ENCODE data around the gene GTF2IRD2. TPM values are rescaled to one million over a fixed set of nuclear protein-coding genes. Genes with fewer than 3 reads are reported as not detected.
"Not testable (repeated sequence)": the region's sequence is repeated elsewhere in the genome, so short reads cannot be mapped to it uniquely, and the experiment has no call there.

Gene GTF2IRD2
- total and polyA plus RNA-seq, 9 donors: 8.1 to 18.1 (median 12.6) TPM

- H3K27ac ChIP-seq (ENCODE audit: low read length); H3K36me3 ChIP-seq (ENCODE audit: control insufficient read depth, insufficient read depth, low read length); H3K27me3 ChIP-seq (ENCODE audit: control insufficient read depth, insufficient read depth, low read length); H3K4me1 ChIP-seq (ENCODE audit: control insufficient read depth, insufficient read depth, low read length); H3K9me3 ChIP-seq (replicated peaks; ENCODE audit: control insufficient read depth, low read depth, low read length); H3K4me3 ChIP-seq (ENCODE audit: low read length): not testable (repeated sequence)
- WGBS (ENCODE audit: insufficient coverage): 3% methylated on average over 10 of the region's 82 CpGs
- peak; percentile 88 for DNase-seq
Observed at GRCh38 chr7:74788369-74789150, 62.8 kb downstream of the GTF2IRD2 start.

GRCh38 chr7:74783595-74783994, 67.8 kb downstream of the GTF2IRD2 start:
- not testable (repeated sequence) for H3K27me3 ChIP-seq (ENCODE audit: control insufficient read depth, insufficient read depth, low read length); H3K36me3 ChIP-seq (ENCODE audit: control insufficient read depth, insufficient read depth, low read length); H3K27ac ChIP-seq (ENCODE audit: low read length); H3K4me1 ChIP-seq (ENCODE audit: control insufficient read depth, insufficient read depth, low read length); H3K4me3 ChIP-seq (ENCODE audit: low read length); H3K9me3 ChIP-seq (replicated peaks; ENCODE audit: control insufficient read depth, low read depth, low read length); DNase-seq
- 100% methylated on average over 1 of the region's 5 CpGs for WGBS (ENCODE audit: insufficient coverage)

- not testable (repeated sequence) for H3K4me1 ChIP-seq (ENCODE audit: control insufficient read depth, insufficient read depth, low read length); H3K27me3 ChIP-seq (ENCODE audit: control insufficient read depth, insufficient read depth, low read length); H3K9me3 ChIP-seq (replicated peaks; ENCODE audit: control insufficient read depth, low read depth, low read length); DNase-seq; H3K27ac ChIP-seq (ENCODE audit: low read length); H3K36me3 ChIP-seq (ENCODE audit: control insufficient read depth, insufficient read depth, low read length); H3K4me3 ChIP-seq (ENCODE audit: low read length)
- WGBS (ENCODE audit: insufficient coverage): no CpG with 5 or more reads among the region's 6 CpGs
Observed at GRCh38 chr7:74781746-74782145, 69.7 kb downstream of the GTF2IRD2 start.

GRCh38 chr7:74779053-74779452, 72.4 kb downstream of the GTF2IRD2 start:
- H3K4me3 ChIP-seq (ENCODE audit: low read length); H3K9me3 ChIP-seq (replicated peaks; ENCODE audit: control insufficient read depth, low read depth, low read length); DNase-seq; H3K27me3 ChIP-seq (ENCODE audit: control insufficient read depth, insufficient read depth, low read length); H3K4me1 ChIP-seq (ENCODE audit: control insufficient read depth, insufficient read depth, low read length); H3K27ac ChIP-seq (ENCODE audit: low read length); H3K36me3 ChIP-seq (ENCODE audit: control insufficient read depth, insufficient read depth, low read length): not testable (repeated sequence)
- no CpG with 5 or more reads among the region's 17 CpGs for WGBS (ENCODE audit: insufficient coverage)

- H3K9me3 ChIP-seq (replicated peaks; ENCODE audit: control insufficient read depth, low read depth, low read length); H3K36me3 ChIP-seq (ENCODE audit: control insufficient read depth, insufficient read depth, low read length); H3K4me1 ChIP-seq (ENCODE audit: control insufficient read depth, insufficient read depth, low read length); H3K4me3 ChIP-seq (ENCODE audit: low read length); DNase-seq; H3K27ac ChIP-seq (ENCODE audit: low read length); H3K27me3 ChIP-seq (ENCODE audit: control insufficient read depth, insufficient read depth, low read length): not testable (repeated sequence)
- WGBS (ENCODE audit: insufficient coverage): no CpG with 5 or more reads among the region's 6 CpGs
Observed at GRCh38 chr7:74775111-74775510, 76.3 kb downstream of the GTF2IRD2 start.

GRCh38 chr7:74773760-74774750, 77.3 kb downstream of the GTF2IRD2 start, which contains the start of gene NCF1:
NCF1 (plus strand) TSS chr7:74774011; CDS start chr7:74774032, 21 bp downstream.
- not testable (repeated sequence) for H3K36me3 ChIP-seq (ENCODE audit: control insufficient read depth, insufficient read depth, low read length); H3K9me3 ChIP-seq (replicated peaks; ENCODE audit: control insufficient read depth, low read depth, low read length); H3K27me3 ChIP-seq (ENCODE audit: control insufficient read depth, insufficient read depth, low read length); H3K27ac ChIP-seq (ENCODE audit: low read length); DNase-seq; H3K4me1 ChIP-seq (ENCODE audit: control insufficient read depth, insufficient read depth, low read length); H3K4me3 ChIP-seq (ENCODE audit: low read length)
- no CpG with 5 or more reads among the region's 21 CpGs for WGBS (ENCODE audit: insufficient coverage)

GRCh38 chr7:74772093-74772492, 79.3 kb downstream of the GTF2IRD2 start:
- WGBS (ENCODE audit: insufficient coverage): 93% methylated on average over 3 of the region's 6 CpGs
- H3K9me3 ChIP-seq (replicated peaks; ENCODE audit: control insufficient read depth, low read depth, low read length); H3K27ac ChIP-seq (ENCODE audit: low read length); DNase-seq; H3K4me1 ChIP-seq (ENCODE audit: control insufficient read depth, insufficient read depth, low read length); H3K4me3 ChIP-seq (ENCODE audit: low read length); H3K27me3 ChIP-seq (ENCODE audit: control insufficient read depth, insufficient read depth, low read length); H3K36me3 ChIP-seq (ENCODE audit: control insufficient read depth, insufficient read depth, low read length): not testable (repeated sequence)

- not testable (repeated sequence) for DNase-seq; H3K27me3 ChIP-seq (ENCODE audit: control insufficient read depth, insufficient read depth, low read length); H3K4me3 ChIP-seq (ENCODE audit: low read length); H3K4me1 ChIP-seq (ENCODE audit: control insufficient read depth, insufficient read depth, low read length); H3K27ac ChIP-seq (ENCODE audit: low read length); H3K9me3 ChIP-seq (replicated peaks; ENCODE audit: control insufficient read depth, low read depth, low read length); H3K36me3 ChIP-seq (ENCODE audit: control insufficient read depth, insufficient read depth, low read length)
- no CpG with 5 or more reads among the region's 7 CpGs for WGBS (ENCODE audit: insufficient coverage)
Observed at GRCh38 chr7:74770062-74770461, 81.3 kb downstream of the GTF2IRD2 start.

GRCh38 chr7:74766991-74767390, 84.4 kb downstream of the GTF2IRD2 start:
- not testable (repeated sequence) for H3K36me3 ChIP-seq (ENCODE audit: control insufficient read depth, insufficient read depth, low read length); H3K27ac ChIP-seq (ENCODE audit: low read length); H3K4me1 ChIP-seq (ENCODE audit: control insufficient read depth, insufficient read depth, low read length); H3K4me3 ChIP-seq (ENCODE audit: low read length); DNase-seq; H3K27me3 ChIP-seq (ENCODE audit: control insufficient read depth, insufficient read depth, low read length); H3K9me3 ChIP-seq (replicated peaks; ENCODE audit: control insufficient read depth, low read depth, low read length)
- WGBS (ENCODE audit: insufficient coverage): 32% methylated on average over 4 of the region's 10 CpGs

GRCh38 chr7:74766509-74766908, 84.9 kb downstream of the GTF2IRD2 start:
- H3K4me1 ChIP-seq (ENCODE audit: control insufficient read depth, insufficient read depth, low read length); H3K4me3 ChIP-seq (ENCODE audit: low read length); H3K27ac ChIP-seq (ENCODE audit: low read length); H3K27me3 ChIP-seq (ENCODE audit: control insufficient read depth, insufficient read depth, low read length); H3K9me3 ChIP-seq (replicated peaks; ENCODE audit: control insufficient read depth, low read depth, low read length); H3K36me3 ChIP-seq (ENCODE audit: control insufficient read depth, insufficient read depth, low read length); DNase-seq: not testable (repeated sequence)
- WGBS (ENCODE audit: insufficient coverage): no CpG with 5 or more reads among the region's 7 CpGs
